HG03354 (cell line): ENCODE measurements around the gene ADAMTSL3.
A peak's percentile ranks its signal among the peaks of the same experiment; 100 is the strongest.
"Not testable (repeated sequence)": the region's sequence is repeated elsewhere in the genome, so short reads cannot be mapped to it uniquely, and the experiment has no call there.

ENCODE experiments used
- ATAC-seq: cut with Tn5 transposase; IDR thresholded peaks from one replicate; pipeline ENCODE4 v1.9.1; 2021; ENCODE audit warnings: mild to moderate bottlenecking; ENCODE audit not compliant: unreplicated experiment, poor library complexity, severe bottlenecking

Gene ADAMTSL3

GRCh38 chr15:83943849-83944404 is 290.0 kb downstream of the ADAMTSL3 start:
- ATAC-seq = no peak

- ATAC-seq = no peak
Observed at GRCh38 chr15:83947156-83947555, 293.2 kb downstream of the ADAMTSL3 start.

GRCh38 chr15:83954506-83954905 is 300.6 kb downstream of the ADAMTSL3 start:
- ATAC-seq = no peak

- ATAC-seq = peak; percentile 98
Observed at GRCh38 chr15:83955806-83956265, 301.9 kb downstream of the ADAMTSL3 start.

- no peak for ATAC-seq
Observed at GRCh38 chr15:83956887-83957286, 303.0 kb downstream of the ADAMTSL3 start.

- no peak for ATAC-seq
Observed at GRCh38 chr15:83959477-83959876, 305.6 kb downstream of the ADAMTSL3 start.

- ATAC-seq = no peak
Observed at GRCh38 chr15:83960192-83960829, 306.4 kb downstream of the ADAMTSL3 start.

- no peak for ATAC-seq
Observed at GRCh38 chr15:83961311-83961710, 307.4 kb downstream of the ADAMTSL3 start.

- ATAC-seq = not testable (repeated sequence)
Observed at GRCh38 chr15:83964967-83965366, 311.0 kb downstream of the ADAMTSL3 start.

- ATAC-seq = no peak
Observed at GRCh38 chr15:83970295-83970890, 316.5 kb downstream of the ADAMTSL3 start.

GRCh38 chr15:83971992-83972391 is 318.1 kb downstream of the ADAMTSL3 start:
- ATAC-seq = no peak

- peak; percentile 67 for ATAC-seq
Observed at GRCh38 chr15:83973816-83974215, 319.9 kb downstream of the ADAMTSL3 start.

- no peak for ATAC-seq
Observed at GRCh38 chr15:83977992-83978391, 324.1 kb downstream of the ADAMTSL3 start.

- ATAC-seq = no peak
Observed at GRCh38 chr15:83978588-83978987, 324.7 kb downstream of the ADAMTSL3 start.

- ATAC-seq = no peak
Observed at GRCh38 chr15:83980637-83981036, 326.7 kb downstream of the ADAMTSL3 start.

- ATAC-seq = no peak
Observed at GRCh38 chr15:83982748-83983147, 328.8 kb downstream of the ADAMTSL3 start.

GRCh38 chr15:83983634-83984458 is 329.9 kb downstream of the ADAMTSL3 start:
- ATAC-seq = peak; percentile 84

- no peak for ATAC-seq
Observed at GRCh38 chr15:83984601-83985000, 330.7 kb downstream of the ADAMTSL3 start.

- no peak for ATAC-seq
Observed at GRCh38 chr15:83991163-83991562, 337.2 kb downstream of the ADAMTSL3 start.

- no peak for ATAC-seq
Observed at GRCh38 chr15:83992324-83993031, 338.6 kb downstream of the ADAMTSL3 start.
